ENCODE results near the gene MTMR2. TPM values are rescaled to one million over a fixed set of nuclear protein-coding genes. Genes with fewer than 3 reads are reported as not detected.

Gene MTMR2
- total RNA-seq, 4 donors from 2014 or later, result 10.8 to 29.5 (median 21.5) TPM

DNA sequence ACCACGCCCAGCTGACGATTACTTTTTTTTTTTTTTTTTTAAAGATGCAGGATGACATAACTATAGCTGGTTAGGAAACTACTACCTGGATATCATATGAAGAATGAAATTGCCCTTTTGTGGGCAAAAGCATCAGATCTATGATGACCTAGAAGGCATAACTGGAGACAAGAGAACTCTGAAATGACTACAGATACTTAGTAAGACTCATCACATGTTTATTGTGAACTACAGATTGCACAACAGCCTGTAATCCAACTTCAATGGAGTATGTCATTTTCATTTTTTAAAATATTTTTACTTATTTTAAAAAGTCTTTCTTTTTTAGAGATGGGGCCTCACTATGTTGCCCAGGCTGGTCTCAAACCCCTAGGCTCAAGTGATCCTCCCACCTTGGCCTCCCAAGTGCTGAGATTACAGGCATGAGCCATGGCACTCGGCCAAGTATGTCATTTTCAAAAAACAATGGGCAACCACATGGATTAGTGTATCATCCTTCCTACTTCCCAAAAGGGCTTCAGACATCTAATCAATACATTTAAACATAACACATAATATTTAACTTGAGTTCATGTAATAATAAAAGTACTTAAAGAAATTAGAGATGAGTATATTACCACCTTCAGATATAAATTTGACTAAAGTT is 3.3 kb downstream of the MTMR2 start:
- H3K9me3 ChIP-seq, result no peaks in the 10 kb centered on the region
- DNase-seq, result no peak
- H3K4me3 ChIP-seq, result no peak overlapping the region
- no peaks in the 10 kb centered on the region for H3K36me3 ChIP-seq
- intact Hi-C loops (cut with DNase I), result no loop called here
- TF ChIP-seq, protein P1, sequence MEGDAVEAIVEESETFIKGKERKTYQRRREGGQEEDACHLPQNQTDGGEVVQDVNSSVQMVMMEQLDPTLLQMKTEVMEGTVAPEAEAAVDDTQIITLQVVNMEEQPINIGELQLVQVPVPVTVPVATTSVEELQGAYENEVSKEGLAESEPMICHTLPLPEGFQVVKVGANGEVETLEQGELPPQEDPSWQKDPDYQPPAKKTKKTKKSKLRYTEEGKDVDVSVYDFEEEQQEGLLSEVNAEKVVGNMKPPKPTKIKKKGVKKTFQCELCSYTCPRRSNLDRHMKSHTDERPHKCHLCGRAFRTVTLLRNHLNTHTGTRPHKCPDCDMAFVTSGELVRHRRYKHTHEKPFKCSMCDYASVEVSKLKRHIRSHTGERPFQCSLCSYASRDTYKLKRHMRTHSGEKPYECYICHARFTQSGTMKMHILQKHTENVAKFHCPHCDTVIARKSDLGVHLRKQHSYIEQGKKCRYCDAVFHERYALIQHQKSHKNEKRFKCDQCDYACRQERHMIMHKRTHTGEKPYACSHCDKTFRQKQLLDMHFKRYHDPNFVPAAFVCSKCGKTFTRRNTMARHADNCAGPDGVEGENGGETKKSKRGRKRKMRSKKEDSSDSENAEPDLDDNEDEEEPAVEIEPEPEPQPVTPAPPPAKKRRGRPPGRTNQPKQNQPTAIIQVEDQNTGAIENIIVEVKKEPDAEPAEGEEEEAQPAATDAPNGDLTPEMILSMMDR (IDR thresholded peaks at IDR 0.05), result no peak
- no peak for TF ChIP-seq POLR2A (IDR thresholded peaks at IDR 0.05)
- H3K4me1 ChIP-seq, result peaks cover 4 to 69% (median 10%) of the 10 kb centered on the region in 3 donors
- peak overlapping the region in 1 of 4 donors; percentile 45 for H3K27ac ChIP-seq
- H3K27me3 ChIP-seq, result no peaks in the 10 kb centered on the region
- WGBS, 2 donors, result 88 to 92% methylated on average over 3 of the region's 3 CpGs

DNA sequence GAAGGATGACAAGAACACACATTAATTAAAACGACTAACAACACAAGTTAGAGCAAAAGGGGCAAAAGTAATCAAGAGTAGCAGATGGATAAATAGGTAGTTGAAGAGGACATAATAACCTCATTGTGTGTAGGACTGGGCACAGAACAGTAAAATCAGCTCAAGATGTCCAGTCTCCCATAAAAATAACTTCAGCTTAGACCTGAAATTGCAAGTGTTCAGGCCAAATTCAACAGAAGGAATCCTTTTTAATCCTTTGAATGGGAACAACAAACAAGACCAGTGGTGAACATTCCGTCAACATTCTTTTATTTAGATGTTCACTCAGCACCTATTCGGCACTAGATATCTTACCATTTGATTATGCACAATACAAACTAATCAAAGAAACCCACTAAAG is 4.4 kb downstream of the MTMR2 start:
- WGBS, 2 donors, result 78 to 81% methylated on average over 3 of the region's 3 CpGs
- DNase-seq, result no peak
- no peak overlapping the region for H3K27ac ChIP-seq
- peaks cover 6 to 65% (median 10%) of the 10 kb centered on the region in 3 donors for H3K4me1 ChIP-seq
- intact Hi-C loops (cut with DNase I), result no loop called here
- no peaks in the 10 kb centered on the region for H3K36me3 ChIP-seq
- no peak for TF ChIP-seq POLR2A (IDR thresholded peaks at IDR 0.05)
- TF ChIP-seq, protein P1 (IDR thresholded peaks at IDR 0.05), result no peak
- no peaks in the 10 kb centered on the region for H3K9me3 ChIP-seq
- H3K27me3 ChIP-seq, result no peaks in the 10 kb centered on the region
- H3K4me3 ChIP-seq, result no peak overlapping the region

DNA sequence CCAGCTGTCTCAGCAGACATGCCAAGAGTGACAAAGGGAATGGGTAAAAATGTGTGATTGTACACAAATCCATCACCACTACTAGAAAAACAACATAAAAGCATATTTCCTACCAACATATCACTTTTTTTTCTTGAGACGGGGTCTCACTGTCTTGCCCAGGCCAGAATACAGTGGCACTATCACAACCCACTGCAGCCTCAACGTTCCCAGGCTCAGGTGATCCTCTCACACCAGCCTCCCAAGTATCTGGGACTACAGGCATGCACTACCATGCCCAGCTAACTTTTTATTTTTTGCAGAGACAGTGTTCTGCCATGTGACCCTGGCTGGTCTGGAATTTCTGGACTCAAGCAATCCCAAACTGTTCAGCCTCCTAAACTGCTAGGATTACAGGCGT is 5.2 kb downstream of the MTMR2 start:
- TF ChIP-seq, protein P1 (IDR thresholded peaks at IDR 0.05), result no peak
- intact Hi-C loops (cut with DNase I), result no loop called here
- no peaks in the 10 kb centered on the region for H3K27me3 ChIP-seq
- 84 to 93% methylated on average over 3 of the region's 3 CpGs for WGBS, 2 donors
- DNase-seq, result no peak
- peaks cover 10 to 71% (median 11%) of the 10 kb centered on the region in 3 donors for H3K4me1 ChIP-seq
- no peaks in the 10 kb centered on the region for H3K36me3 ChIP-seq
- no peak overlapping the region for H3K27ac ChIP-seq
- no peak overlapping the region for H3K4me3 ChIP-seq
- no peaks in the 10 kb centered on the region for H3K9me3 ChIP-seq

DNA sequence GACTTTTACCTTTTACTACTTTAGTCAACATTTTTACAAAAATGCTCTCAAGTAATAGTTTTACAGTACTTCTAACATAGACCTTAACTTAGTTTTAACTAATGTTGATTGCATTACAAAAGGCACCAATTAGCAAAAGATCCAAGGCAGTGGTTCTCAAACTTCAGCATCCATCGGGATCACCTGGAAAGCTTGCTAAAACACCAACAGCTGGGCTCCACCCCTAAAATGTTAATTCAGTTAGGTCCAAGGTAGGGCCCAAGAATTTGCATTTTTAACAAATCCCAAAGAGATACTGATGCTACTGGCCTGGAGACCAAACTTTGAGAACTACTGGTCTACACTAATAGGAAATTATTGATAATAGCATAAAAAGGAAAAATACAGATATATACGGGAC is 5.9 kb downstream of the MTMR2 start:
- peak overlapping the region in 3 of 4 donors; percentile 10 to 55 (median 47) for H3K27ac ChIP-seq
- TF ChIP-seq, protein P1 (IDR thresholded peaks at IDR 0.05), result no peak
- no peak for TF ChIP-seq POLR2A (IDR thresholded peaks at IDR 0.05)
- H3K4me3 ChIP-seq, result no peak overlapping the region
- intact Hi-C loops (cut with DNase I), result no loop called here
- no peaks in the 10 kb centered on the region for H3K36me3 ChIP-seq
- H3K9me3 ChIP-seq, result no peaks in the 10 kb centered on the region
- no peak for DNase-seq
- H3K4me1 ChIP-seq, result peaks cover 10 to 74% (median 11%) of the 10 kb centered on the region in 3 donors
- no peaks in the 10 kb centered on the region for H3K27me3 ChIP-seq
- WGBS, 2 donors, result 84 to 92% methylated on average over 2 of the region's 2 CpGs

DNA sequence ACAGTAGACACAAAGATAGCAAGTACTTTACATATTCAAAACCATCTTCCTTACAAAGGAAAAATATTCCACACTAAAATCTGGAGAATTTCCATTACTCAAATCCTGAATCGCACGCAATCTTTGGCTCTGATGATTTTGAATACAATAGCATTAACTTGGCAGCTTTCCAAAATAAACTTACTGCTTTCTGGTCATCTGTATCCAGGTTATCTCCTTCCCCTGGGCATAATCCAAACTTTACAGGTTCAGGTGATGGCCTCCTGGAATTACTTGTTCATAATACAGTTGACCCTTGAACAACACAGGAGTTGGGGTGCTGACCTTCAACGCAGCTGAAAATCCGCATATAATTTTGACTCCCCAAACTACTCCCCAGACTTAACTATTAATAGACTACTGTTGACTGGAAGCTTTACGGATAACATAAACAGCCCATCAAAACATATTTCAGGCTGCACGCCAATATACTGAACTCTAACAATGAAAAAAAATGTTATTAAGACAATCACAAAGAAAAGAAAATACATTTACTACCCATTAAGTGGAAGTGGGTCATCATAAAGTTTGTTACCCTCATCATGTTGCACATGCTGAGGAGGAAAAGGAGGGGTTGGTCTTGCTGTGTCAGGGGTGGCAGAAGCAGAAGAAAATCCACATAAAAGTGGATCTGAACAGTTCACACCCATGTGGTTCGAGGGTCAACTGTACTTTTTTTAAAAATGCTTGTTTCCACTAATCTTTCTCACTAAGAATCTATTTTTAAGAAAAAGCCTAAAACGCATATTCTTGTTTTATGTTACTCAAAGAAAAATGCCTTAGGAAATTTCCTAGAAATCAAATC is 6.5 kb downstream of the MTMR2 start:
- Histone ChIP-seq H3K4me1 (peaks cover 7 to 69% (median 7%) of the 10 kb centered on the region in 3 donors), H3K27ac (peak overlapping the region in 3 of 4 donors; percentile 55 to 60 (median 59)), H3K9me3 (no peaks in the 10 kb centered on the region), H3K4me3 (no peak overlapping the region), H3K27me3 (no peaks in the 10 kb centered on the region), H3K36me3 (no peaks in the 10 kb centered on the region)
- DNase-seq, result no peak
- intact Hi-C loops (cut with DNase I), result no loop called here
- no peak for TF ChIP-seq POLR2A (IDR thresholded peaks at IDR 0.05)
- TF ChIP-seq, protein P1 (IDR thresholded peaks at IDR 0.05), result no peak
- WGBS, 2 donors, result 61% methylated on average over 8 of the region's 8 CpGs
